HL-60/S4 treated with retinoic acid at 250 ng/mL for 4 days and 3 days (cell line): ENCODE measurements around the gene ARPC2.
"Not testable (repeated sequence)": the region's sequence is repeated elsewhere in the genome, so short reads cannot be mapped to it uniquely, and the experiment has no call there.

Source experiments
- in situ Hi-C: fragments of 300-500 bp; cut with MboI; formaldehyde crosslinking; loops from 2 replicates; pipeline ENCODE4 v1.7.0; 2022; ENCODE audit warnings: low sequenced_read_pairs

ARPC2 gene

GRCh38 chr2:218269900-218270720 lies 53.1 kb downstream of the ARPC2 start, which contains the start of the genes AAMP and PNKD:
Gene AAMP (minus strand): TSS chr2:218270137. CDS start chr2:218270086, 51 bp downstream.
Gene PNKD (plus strand): TSS chr2:218270519. CDS start chr2:218270536, 17 bp downstream.
- in situ Hi-C loops: loop anchor here (10.0 kb wide), 1 partner anchor 85 kb away; no protein-coding TSS in a partner anchor

DNA sequence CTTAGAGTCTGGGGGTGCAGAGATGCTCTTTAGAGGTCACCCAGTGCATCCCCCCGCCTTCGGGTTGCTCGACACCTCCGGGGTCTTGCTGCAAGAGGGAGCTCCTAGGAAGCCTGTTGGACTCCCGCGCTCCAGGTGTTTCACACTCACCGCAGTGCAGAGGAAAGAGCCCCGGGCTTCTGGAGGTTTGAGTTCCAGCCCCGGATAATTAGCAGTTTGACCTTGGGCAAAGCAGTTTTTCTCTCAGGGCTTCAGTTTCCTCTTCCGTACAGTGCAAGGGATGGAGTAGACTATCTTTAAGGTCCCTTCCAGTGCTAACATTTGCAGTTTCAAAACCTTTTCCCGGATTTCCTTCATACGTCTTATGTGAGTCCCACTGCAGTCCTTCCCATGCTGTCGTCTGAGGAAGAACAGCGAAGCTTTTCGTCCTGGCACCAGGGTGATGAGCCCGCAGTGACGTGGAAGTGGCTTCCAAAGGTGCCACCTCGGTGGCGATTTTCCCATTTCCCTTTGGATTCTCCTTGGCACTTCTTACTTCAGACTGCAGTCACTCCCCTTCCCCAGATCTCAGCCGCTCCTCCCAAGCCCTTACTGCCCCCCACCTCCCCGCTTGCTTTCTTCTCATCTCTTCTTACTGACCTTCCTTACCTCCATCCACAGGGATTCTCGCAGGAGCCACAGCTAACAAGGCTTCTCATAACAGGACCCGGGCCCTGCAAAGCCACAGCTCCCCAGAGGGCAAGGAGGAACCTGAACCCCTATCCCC lies 53.9 kb downstream of the ARPC2 start:
- in situ Hi-C loops: no loop called here

GRCh38 chr2:218271487-218271797 lies 54.5 kb downstream of the ARPC2 start:
- in situ Hi-C loops: no loop called here

- in situ Hi-C loops: no loop called here
Measured at GRCh38 chr2:218271865-218272530, 55.0 kb downstream of the ARPC2 start.

GRCh38 chr2:218272531-218273212 lies 55.7 kb downstream of the ARPC2 start:
- in situ Hi-C loops: no loop called here

DNA sequence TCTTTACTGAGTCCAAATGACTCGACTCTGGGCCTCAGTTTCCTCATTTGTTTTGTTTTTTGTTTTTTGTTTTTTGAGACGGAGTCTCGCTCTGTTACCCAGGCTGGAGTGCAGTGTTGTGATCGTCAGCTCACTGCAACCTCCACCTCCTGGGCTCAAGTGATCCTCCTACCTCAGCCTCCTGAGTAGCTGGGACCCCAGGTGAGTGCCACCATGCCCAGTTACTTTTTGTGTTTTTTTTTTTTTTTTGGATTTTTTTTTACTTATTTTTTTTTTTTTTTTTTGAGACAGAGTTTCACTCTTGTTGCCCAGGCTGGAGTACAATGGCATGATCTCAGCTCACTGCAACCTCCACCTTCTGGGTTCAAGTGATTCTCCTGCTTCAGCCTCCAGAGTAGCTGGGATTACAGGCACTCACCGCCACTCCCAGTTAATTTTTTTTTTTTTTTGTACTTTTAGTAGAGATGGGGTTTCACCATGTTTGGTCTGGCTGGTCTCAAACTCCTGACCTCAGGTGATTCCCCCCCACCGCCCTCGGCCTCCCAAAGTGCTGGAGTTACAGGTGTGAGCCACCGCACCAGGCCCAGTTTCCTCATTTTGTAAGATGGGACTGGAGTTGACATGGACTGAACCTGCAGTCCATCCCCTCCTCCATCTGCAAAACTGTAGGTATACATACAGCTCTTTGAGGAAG lies 56.4 kb downstream of the ARPC2 start:
- in situ Hi-C loops: not testable (repeated sequence)

- in situ Hi-C loops: no loop called here
Measured at GRCh38 chr2:218273908-218274249, 56.9 kb downstream of the ARPC2 start.

DNA sequence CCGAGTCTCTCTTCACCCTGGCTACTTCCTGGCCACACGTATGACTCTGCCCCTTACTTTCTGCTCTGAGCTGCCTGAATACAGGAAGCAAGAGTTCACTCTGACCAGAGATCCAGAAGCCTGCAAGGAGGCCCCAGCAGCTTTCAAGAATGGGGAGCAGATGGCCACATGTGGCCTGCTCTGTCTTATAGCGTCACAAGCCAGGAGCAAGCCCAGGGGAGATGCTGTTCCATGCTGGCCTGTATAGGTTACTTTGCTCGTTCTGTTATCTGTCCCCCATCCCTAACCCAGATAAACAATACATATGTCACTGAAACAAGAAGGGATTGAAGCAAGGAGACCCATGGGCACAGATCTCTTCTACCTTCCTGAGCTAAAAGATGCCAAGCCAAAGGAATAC lies 57.6 kb downstream of the ARPC2 start:
- in situ Hi-C loops: no loop called here

GRCh38 chr2:218275371-218276072 lies 58.5 kb downstream of the ARPC2 start:
- in situ Hi-C loops: loop anchor here (25.0 kb wide), 1 partner anchor 562 kb away; the partner anchor contains the start of gene PRKAG3

- in situ Hi-C loops: loop anchor here (25.0 kb wide), 1 partner anchor 560 kb away; the partner anchor contains the start of gene PRKAG3
Measured at GRCh38 chr2:218276986-218277755, 60.2 kb downstream of the ARPC2 start.

DNA sequence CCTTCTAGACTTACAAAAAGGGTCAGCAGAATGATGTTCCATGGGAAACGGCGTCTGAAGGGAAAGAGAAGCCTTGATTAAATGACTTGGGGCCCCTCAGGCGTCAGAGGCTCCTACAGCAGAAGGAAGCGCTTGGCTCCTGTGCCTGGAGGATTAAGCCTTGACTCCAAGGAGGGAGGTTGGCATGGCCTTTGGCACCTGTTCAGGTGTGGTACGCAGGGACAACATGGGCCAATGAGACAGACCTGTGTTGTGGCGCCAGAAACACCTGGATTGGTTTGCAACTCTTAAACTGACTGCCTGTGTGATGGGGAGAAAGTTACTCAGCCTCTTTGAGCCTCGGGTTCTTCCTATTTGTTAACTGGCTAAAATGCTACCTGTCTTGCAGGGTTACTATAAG lies 60.9 kb downstream of the ARPC2 start:
- in situ Hi-C loops: loop anchor here (25.0 kb wide), 1 partner anchor 559 kb away; the partner anchor contains the start of gene PRKAG3

DNA sequence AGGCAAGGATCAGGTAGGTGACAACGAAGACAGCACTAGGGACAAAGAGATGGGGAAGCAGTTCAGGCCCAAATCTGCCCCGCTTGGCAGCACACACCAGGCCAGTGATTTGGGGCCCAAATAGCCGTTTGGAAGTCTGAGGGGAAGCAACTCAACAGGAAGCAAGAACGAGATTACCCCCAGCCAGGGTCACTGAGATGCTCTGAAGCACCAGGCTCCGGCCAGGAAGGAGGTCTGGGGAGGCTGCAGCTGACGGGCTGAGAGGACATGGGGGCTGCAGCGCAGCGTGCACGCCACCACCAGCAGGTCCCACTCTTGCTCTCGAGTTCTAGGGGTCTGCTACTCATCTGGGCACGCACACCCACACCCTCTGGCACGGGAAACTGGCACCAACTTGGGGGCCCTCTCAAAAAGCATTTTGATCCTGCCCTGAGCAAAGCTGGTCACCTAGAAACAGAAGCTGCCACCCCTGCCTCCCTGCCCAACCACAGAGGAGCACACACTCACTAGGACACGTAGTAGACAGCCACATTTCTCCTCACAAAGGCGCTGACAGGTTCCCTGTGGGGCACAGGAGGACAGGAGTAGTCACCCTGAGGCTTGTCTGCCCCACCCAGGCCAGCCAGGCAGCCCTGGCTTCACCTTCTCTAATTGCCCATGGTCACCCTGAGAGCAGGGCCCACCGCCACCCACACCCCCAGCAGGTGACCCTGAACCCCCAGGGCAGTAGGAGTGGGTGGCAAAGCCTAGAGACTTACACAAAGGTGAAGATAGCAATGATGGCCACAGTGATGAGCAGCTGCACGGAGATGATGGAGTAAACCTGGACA lies 61.8 kb downstream of the ARPC2 start:
- in situ Hi-C loops: loop anchor here (25.0 kb wide), 1 partner anchor 559 kb away; the partner anchor contains the start of gene PRKAG3

DNA sequence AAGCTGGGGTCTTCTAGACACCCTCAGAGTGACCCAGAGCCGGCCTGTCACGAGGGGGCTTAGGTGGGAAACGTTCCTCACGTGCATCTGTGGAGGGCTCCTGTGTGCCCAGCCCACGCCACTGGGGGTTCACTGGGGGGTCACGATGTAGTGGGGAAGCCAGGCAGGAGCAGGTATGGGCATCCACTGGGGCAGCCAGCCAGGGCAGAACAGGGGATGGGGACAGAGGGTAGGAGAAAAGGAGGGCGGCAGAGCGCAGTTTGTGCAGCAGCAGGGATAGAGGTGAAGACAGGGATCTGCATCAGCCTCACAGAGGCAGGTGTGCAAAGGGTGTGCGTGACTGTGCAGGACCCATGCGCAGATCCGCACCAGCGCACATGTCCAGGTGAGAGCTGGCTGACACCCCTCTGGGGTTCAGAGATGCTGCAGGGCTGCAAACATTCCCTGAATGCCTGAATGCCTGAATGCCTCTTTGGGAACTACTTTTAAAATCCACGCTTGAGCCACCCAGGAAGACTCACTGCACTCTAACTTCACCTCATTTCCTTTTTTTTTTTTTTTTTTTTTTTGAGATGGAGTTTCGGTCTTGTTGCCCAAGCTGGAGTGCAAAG lies 63.4 kb downstream of the ARPC2 start:
- in situ Hi-C loops: loop anchor here (25.0 kb wide), 1 partner anchor 557 kb away; the partner anchor contains the start of gene PRKAG3

DNA sequence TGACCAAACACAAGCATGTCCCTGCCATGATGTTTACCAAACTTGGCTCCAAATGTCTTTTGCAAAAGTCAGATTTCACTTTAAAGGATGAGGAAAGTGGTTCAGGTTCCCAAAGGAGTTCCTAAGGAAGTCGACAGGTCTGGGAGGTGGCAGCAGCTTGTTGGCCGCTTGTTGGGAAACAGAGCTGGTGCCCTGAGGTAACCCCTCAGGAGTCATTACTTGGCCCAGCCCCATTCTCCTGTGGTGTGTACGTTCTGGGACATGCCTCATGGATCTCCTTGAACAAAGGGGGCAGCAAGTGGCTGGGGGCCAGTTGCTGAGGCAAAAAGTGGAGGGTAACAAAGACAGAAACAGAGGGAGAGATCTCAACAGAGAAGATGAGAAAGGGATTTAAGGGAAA lies 64.5 kb downstream of the ARPC2 start:
- in situ Hi-C loops: loop anchor here (25.0 kb wide), 1 partner anchor 556 kb away; the partner anchor contains the start of gene PRKAG3

DNA sequence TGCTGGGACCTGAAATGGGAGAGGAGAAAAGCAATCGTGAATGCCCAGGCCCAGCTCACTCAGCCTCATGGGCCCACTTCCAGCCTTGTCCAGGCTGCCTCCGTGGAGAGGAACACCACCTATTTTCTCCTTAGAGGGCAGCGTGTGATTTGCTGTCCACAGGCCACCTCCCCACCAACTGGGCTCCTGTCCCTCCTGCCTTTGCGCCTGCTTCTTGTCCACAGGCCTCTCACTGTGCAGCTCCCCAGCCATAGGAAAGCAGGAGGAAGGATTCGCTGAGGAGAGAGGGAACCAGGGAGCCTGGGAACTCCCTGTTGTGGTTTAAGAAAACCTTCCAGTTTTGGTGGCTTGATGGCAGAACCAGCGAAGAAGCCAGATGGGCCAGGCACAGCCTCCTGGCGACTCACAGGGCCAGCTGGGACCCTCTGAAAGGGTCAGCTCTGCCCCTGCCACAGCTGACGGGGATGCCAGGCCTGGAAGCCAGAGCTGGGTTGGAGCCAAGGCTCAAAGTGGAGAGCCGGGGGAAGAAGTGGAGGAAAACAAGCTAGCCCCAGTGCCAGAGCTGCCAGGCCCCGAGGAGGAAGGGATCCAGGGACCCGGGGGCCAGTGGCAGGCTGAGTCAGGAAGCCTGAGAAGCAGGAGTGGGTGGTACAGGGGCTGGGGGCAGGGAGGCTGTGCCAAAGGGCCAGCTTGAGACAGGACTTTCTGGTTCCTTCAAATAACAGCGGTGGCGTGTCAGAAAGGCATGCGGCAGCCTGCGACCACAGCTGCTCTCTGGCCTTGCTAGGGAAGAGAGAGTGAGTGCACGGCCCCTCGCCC lies 65.4 kb downstream of the ARPC2 start:
- in situ Hi-C loops: loop anchor here (25.0 kb wide), 1 partner anchor 555 kb away; the partner anchor contains the start of gene PRKAG3

DNA sequence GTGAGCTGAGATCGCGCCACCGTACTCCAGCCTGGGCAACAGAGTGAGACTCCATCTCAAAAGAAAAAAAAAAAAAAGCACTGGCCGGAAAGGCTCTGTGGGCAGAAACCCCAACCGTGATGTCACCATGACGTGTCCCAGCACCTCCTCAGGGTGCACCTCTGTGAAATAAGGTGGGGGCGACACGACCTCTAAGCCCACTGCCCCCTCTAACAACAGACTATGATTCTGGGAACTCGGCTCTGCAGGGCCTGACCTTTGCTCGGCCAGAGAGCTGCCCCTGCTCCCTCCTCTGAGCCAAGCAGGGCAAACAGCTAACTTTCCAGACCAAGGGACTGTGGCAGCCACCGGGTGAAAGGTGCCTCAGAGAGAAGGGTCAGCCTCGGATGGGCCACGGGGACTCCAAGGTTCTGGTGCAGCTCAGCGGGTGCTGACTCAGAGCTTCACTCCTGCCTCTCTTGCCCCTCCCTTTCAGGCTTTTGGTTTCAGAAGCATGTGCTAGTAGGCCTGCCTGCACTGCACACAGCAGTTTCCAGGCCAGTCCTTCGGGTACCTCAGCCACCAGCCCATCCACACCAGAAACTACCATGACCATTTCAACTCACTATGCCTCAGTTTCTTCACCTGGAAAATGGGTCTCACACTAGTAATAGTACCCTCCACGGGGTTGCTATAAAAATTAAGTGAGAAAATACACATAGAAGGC lies 67.3 kb downstream of the ARPC2 start:
- in situ Hi-C loops: loop anchor here (25.0 kb wide), 1 partner anchor 553 kb away; the partner anchor contains the start of gene PRKAG3
